Muscle layer of duodenum (tissue), 2 donors: Measurements from ENCODE around the gene LHX1.
A peak's percentile ranks its signal among the peaks of the same experiment; 100 is the strongest.

ENCODE experiments used
- H3K27ac ChIP-seq: one replicate; pipeline ENCODE4 v1.7.0; 2013; ENCODE audit warnings: mild to moderate bottlenecking, low read length
- H3K27me3 ChIP-seq: one replicate; pipeline ENCODE4 v1.7.0; 2013; ENCODE audit warnings: low read depth, mild to moderate bottlenecking, control low read depth, low read length
- H3K36me3 ChIP-seq, 2 donors: one replicate each; pipeline ENCODE4 v1.7.0; 2013; ENCODE audit warnings: low read length in 2 of 2, control low read depth in 1 of 2, mild to moderate bottlenecking in 1 of 2; ENCODE audit not compliant: insufficient read depth in 2 of 2, control insufficient read depth in 1 of 2
- H3K4me1 ChIP-seq, 2 donors: one replicate each; pipeline ENCODE4 v1.7.0; 2013; ENCODE audit warnings: low read length in 2 of 2, mild to moderate bottlenecking in 2 of 2, control low read depth in 1 of 2, moderate library complexity in 1 of 2; ENCODE audit not compliant: insufficient read depth in 2 of 2, control insufficient read depth in 1 of 2
- H3K4me3 ChIP-seq, 2 donors: one replicate each; pipeline ENCODE4 v1.7.0; 2013; ENCODE audit warnings: low read length in 2 of 2, low read depth in 1 of 2, mild to moderate bottlenecking in 1 of 2
- H3K9me3 ChIP-seq, 2 donors: one replicate each; pipeline ENCODE4 v1.7.0; 2013; ENCODE audit warnings: low read length in 2 of 2, control low read depth in 1 of 2, mild to moderate bottlenecking in 1 of 2; ENCODE audit not compliant: control insufficient read depth in 1 of 2
- donor health status: healthy.

Gene LHX1

DNA sequence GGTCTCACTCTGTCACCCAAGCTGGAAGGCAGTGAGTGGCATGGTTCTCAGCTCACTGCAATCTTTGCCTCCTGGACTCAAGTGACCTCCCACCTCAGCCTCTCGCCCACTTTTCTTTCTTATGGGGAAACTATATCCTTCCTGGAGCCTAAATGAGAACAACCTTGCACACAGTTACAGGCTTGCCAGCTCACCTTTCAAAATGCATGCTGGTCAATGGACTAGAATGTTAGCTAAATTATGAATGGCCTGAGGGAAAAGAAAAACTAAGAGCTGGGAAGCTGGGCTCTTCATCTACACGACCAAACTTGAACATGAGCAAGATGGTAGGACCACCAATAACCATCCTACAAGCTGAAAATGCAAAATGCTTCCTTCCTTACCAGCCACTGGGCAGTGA lies 10.6 kb upstream of the LHX1 start:
- H3K36me3 ChIP-seq = no peaks in the 10 kb centered on the region
- H3K27ac ChIP-seq = no peak overlapping the region
- peaks cover 45% of the 10 kb centered on the region for H3K27me3 ChIP-seq

DNA sequence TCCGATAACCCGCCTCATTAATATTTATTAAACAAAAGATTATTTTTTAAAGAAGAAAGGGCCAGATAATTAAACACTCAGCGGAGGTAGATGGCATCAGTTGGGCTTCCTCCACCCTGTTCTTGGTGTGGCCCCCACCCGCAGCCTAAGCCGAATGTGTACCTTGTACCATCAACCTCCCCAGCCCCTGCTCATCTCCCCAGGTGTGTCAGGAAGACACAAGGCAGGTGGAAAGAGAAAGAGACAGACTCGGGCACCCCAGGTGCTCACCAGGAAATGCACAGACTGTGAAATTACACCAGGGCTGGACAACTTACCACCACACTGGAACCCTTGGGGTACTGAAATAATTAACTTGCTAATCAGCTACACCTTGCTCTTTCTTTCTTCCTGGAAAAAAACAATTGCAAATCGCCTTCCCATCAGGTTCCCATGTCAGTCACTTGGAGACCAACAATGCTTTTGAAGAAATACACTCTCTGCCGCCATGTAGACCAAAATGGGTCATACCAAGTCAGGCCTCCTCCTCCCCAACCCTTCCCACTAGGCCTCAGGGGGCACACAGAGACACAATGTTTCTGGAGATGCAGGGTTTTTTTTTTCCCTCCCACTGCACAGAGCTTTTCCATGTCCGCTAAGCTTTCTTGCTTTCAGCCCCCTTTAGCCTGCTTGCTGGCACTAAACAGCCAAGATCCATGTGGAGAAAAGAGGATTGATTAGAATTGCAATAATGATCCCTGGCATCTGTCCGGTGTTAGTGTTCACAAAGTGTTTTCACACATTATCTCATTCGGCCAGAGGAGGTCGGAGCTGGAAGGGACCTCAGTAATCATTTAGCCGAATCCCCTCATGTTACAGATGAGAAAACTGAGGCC lies 8.6 kb upstream of the LHX1 start:
- H3K27me3 ChIP-seq = peaks cover 62% of the 10 kb centered on the region
- no peaks in the 10 kb centered on the region for H3K36me3 ChIP-seq
- no peak overlapping the region for H3K27ac ChIP-seq
- H3K4me1 ChIP-seq = peaks cover 3 to 22% of the 10 kb centered on the region in 2 donors
- H3K9me3 ChIP-seq = no peaks in the 10 kb centered on the region
- no peak overlapping the region for H3K4me3 ChIP-seq

More for the DNA sequence above, 10.6 kb upstream of the LHX1 start:
- Histone ChIP-seq H3K4me3 (no peak overlapping the region), H3K9me3 (no peaks in the 10 kb centered on the region), H3K4me1 (peaks cover 3 to 5% of the 10 kb centered on the region in 2 donors)

DNA sequence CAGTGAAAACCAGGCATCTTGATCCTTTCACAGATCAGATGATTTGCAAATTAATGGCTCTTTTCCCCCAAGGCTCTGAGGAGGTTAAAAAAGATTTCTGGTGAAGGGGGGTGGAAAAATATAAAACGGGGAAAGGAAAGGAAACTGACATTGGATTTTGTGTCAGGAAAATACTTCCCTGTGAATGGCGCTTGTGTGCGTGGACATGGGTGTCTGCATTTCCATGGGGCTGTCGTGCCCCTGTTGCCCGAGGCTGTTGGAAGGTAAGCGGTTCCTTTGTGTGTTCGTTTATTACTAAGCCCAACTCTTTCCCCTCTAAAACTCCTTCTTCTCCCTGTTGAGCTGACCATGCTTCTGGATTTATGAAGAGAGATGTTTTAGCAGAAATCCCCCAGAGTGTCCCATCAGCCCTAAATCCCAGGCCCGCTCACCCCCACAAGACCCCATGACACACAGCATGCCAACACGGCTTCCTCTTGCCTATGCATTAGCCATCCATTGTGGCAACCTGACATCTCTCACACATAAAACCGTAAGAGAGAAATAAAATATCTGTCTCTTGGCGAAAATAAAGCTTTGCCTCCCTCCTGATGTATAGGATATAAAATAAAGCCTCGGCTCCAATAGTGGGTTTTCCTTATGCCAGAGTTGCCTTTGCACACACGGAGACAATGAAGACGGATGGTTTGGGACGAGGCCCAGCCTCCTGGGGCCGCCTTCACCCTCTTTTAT lies 7.3 kb upstream of the LHX1 start:
- Histone ChIP-seq H3K4me3 (no peak overlapping the region), H3K27me3 (peaks cover 75% of the 10 kb centered on the region), H3K9me3 (no peaks in the 10 kb centered on the region), H3K4me1 (peaks cover 3 to 35% of the 10 kb centered on the region in 2 donors), H3K36me3 (no peaks in the 10 kb centered on the region), H3K27ac (no peak overlapping the region)

DNA sequence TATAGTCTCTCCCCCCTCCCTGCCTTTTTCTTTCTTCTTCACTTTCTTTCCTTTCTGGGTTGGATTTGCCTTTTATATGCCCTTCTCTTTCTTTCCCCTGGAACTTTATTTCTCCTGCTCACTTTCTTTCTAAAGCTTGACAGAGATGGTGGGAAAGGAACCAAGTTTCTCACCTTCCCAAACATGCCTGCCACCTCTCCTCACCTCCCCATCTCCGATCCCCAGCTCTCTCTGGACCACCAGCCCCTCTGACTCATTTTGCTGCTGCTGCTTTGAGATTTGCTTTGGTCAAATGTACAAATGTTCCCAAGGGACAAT lies 6.7 kb upstream of the LHX1 start:
- Histone ChIP-seq H3K4me3 (no peak overlapping the region), H3K4me1 (peaks cover 3 to 40% of the 10 kb centered on the region in 2 donors), H3K36me3 (no peaks in the 10 kb centered on the region), H3K27me3 (peaks cover 80% of the 10 kb centered on the region), H3K9me3 (no peaks in the 10 kb centered on the region), H3K27ac (no peak overlapping the region)

DNA sequence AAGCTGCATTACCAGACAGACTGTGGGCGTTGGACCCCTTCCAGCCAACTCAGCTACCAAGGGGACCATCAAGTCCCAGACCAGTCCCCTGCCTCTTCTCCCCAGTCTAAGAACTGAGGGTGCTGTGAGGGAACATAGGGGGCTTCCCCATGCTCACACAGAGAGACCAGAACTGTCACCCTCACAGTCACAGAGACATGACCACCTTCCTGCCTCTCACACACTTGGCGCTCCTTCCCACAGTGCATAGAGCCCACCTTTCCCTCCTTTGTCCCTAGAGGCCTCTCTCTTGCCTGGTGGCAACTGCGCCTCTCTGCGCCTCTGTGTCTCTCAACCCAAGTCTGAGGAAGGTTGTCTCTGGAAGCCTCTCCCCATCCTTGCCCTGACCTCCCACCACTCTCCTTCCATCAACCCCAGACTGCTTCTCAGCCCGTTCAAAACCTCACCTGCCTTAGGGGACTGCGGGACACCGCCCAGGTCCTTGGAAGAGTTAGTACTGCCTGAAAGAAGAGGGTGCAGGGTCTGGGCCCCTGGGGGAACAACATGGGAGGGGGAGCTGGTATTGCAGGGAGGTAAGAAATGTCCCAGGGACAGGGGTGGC lies 6.1 kb upstream of the LHX1 start:
- Histone ChIP-seq H3K9me3 (no peaks in the 10 kb centered on the region), H3K27ac (no peak overlapping the region), H3K4me1 (peaks cover 3 to 46% of the 10 kb centered on the region in 2 donors), H3K36me3 (no peaks in the 10 kb centered on the region), H3K4me3 (no peak overlapping the region), H3K27me3 (peaks cover 86% of the 10 kb centered on the region)

DNA sequence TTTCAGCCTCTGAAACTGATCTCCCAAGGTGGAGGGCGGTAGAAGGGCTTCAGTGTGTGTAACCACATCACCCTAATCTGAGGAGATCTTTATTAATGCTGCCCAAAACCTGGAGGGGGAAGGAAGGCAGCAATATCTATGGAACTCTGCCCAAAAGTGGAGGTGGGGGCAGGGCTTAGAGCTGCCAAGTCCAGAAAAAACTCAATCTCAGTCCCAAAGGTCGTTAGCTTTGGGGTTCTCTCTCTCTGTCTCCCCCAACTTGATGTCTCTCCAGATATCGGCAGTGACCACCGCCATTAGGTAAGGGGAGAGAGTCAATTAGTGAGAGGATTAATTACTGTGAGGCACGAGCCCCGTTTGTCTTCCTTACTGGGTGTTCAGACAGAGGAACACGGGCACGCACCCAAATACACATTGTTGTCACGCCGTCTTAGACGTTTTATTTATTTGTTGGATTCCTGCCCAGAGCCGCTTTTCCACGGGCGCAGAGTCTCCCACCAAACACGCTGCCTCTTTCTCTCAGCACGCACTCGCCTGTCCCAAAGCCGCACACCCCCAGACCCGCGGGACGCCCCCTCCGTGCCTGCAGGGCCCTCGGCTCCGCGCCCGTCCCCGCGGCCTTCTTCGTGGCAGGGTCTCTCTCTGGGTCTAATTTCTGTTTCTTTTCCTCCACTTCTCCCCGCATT lies 5.4 kb upstream of the LHX1 start:
- Histone ChIP-seq H3K4me1 (peaks cover 3 to 52% of the 10 kb centered on the region in 2 donors), H3K36me3 (no peaks in the 10 kb centered on the region), H3K27me3 (peaks cover 93% of the 10 kb centered on the region), H3K27ac (no peak overlapping the region), H3K4me3 (peak overlapping the region; percentile 8 to 15), H3K9me3 (no peaks in the 10 kb centered on the region)

DNA sequence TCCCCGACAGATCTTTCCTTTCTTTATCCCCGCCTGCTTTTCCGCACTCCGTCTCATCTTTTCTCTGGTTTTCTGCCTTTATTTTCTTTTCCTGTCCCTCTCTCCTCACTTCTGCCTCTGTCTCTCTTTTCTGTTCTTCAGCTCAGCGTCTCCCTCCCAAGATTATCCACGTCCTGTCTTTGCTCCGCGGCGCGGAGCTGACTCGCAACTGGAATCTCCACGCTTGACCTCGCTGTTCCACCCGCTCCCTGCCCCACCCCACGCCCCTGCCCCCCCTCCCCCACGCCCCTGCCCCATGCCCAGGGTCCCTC lies 4.9 kb upstream of the LHX1 start:
- H3K36me3 ChIP-seq = no peaks in the 10 kb centered on the region
- peak overlapping the region; percentile 8 to 15 for H3K4me3 ChIP-seq
- peaks cover 3 to 57% of the 10 kb centered on the region in 2 donors for H3K4me1 ChIP-seq
- H3K9me3 ChIP-seq = no peaks in the 10 kb centered on the region
- no peak overlapping the region for H3K27ac ChIP-seq
- H3K27me3 ChIP-seq = peaks cover 98% of the 10 kb centered on the region

DNA sequence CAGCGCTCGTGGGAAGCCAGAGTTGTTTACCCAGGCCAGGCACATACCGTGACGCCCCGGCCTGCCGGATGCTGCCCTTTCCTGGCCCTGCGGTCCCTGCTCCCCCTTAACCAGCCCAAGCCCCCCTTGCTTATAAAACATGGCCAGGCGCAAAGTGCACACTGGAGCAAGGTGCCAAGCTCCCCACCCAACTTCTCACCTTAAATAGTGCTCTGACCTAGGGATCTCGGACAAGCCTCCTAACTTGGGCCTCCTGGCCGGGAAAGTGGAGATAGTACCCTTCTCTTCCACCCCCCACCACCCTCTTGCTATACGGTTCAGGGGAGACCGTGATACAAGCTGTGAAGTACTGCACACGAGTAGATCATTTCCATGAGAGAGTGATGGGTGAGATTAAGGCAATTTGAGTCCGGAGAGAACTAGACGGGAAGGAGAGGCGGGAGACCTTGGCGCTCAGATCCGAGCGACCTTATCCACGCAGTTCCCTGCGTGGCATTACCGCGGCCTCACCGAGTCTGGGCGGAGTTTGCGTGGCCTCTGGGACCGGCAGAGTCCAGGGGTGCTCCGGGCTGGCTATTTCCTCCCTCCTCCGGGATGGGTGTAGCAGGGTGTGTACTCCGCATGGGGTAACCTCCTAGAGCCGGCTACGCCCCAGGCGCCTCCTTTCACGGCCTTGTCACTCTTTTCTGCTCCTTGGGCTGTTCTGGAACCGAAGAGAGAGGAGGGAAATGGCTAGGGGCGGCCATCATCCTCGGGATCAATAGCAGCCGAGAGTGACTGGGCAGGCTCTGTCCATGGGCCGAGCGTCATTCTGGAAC lies 4.4 kb upstream of the LHX1 start:
- Histone ChIP-seq H3K27me3 (peaks cover 98% of the 10 kb centered on the region), H3K27ac (no peak overlapping the region), H3K4me1 (peaks cover 0 to 63% of the 10 kb centered on the region in 2 donors), H3K36me3 (no peaks in the 10 kb centered on the region), H3K4me3 (peak overlapping the region in 1 of 2 donors; percentile 3), H3K9me3 (no peaks in the 10 kb centered on the region)

DNA sequence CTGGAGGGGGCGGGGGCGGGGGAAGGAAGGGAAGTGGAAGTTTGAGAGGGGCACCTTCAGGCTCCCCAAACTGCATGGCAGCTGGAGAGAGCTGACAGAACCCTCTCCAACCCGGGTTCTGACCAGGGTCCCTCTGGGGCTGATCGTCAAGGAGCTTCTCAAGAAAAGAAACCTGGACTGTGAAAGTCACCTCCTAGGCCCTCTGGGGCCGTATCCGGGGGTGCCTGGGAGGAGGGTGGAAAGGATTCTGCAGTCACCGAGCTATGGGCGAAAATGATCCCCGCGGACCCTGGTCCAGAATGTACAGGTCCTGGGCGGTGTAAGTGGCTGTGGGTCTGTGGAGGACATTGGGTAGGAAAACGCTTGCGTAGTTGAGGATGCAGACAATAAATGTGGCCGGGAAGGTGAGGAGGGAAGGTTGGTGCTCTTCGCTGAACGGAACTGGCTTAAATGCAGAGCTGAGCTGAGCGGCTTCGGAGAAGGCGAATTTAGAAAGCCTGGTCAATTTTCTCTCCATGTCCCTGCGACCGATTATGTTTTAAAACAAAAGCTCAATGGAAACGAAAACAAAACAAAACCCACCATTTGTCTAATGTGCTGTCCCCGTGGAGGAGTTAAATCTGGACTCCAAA lies 3.6 kb upstream of the LHX1 start:
- peaks cover 0 to 70% of the 10 kb centered on the region in 2 donors for H3K4me1 ChIP-seq
- H3K27ac ChIP-seq = no peak overlapping the region
- no peaks in the 10 kb centered on the region for H3K9me3 ChIP-seq
- H3K27me3 ChIP-seq = peaks cover 98% of the 10 kb centered on the region
- H3K36me3 ChIP-seq = no peaks in the 10 kb centered on the region
- H3K4me3 ChIP-seq = peak overlapping the region; percentile 3 to 26

DNA sequence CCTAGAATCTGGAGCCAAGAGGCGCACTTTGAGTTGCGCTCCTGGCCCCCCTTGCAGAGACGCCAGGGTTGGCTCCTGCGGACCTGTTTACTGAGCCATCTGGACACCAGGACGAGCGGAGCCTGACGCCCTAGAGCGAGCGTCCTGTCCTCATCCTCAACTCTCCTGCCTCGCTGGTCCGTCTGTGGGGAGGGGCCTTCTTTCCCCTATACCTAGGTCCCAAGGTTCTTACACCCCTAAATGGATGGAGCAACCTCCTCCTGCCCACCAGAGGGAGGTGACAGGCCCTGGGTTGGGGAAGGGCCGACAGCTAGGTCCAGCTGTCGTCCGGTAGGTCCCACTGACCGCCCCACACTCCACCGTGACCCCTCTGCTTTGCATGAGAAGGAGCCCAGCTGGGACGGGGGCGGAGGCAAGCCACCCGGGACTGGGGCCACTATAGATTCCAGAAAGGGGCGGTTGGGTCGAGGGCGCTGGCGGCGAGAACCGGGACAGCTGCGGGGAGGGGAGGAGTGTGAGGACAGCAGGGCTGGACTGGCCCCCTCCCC lies 3.1 kb upstream of the LHX1 start:
- no peaks in the 10 kb centered on the region for H3K36me3 ChIP-seq
- peaks cover 0 to 74% of the 10 kb centered on the region in 2 donors for H3K4me1 ChIP-seq
- no peaks in the 10 kb centered on the region for H3K9me3 ChIP-seq
- H3K27ac ChIP-seq = no peak overlapping the region
- H3K4me3 ChIP-seq = peak overlapping the region in 1 of 2 donors; percentile 3
- H3K27me3 ChIP-seq = peaks cover 98% of the 10 kb centered on the region
